ENCODE results near the gene GPC1. TPM values are rescaled to one million over a fixed set of nuclear protein-coding genes. Genes with fewer than 3 reads are reported as not detected.

Gene GPC1
- total and polyA plus RNA-seq, 2 of the 13 experiments (the other 11 are each of a cell fraction or from before 2014, with no cell fraction given): 4.0 to 5.5 TPM

DNA sequence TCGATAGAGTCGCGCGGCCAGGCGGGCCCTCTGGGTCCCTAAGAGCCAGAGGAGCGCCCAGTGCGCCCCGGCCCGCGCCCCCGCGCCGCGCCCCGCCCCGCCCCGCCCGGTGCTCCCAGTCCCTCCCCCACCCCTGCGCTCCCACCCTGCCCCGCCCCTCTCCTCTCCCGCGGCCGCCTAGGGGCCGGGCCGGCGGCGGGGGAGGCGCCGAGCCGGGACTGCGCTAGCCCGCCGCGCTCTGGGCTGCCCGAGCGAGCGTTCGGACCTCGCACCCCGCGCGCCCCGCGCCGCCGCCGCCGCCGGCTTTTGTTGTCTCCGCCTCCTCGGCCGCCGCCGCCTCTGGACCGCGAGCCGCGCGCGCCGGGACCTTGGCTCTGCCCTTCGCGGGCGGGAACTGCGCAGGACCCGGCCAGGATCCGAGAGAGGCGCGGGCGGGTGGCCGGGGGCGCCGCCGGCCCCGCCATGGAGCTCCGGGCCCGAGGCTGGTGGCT lies at the start of gene GPC1 (continued):
- TF ChIP-seq SKIL (CRISPR knock-in tag; IDR thresholded peaks at IDR 0.05; ENCODE audit: borderline replicate concordance) (no peak), RNF2 (conservative IDR thresholded peaks at IDR 0.05; ENCODE audit: low read depth) (peak; percentile 63), ZBTB43 (CRISPR knock-in tag; conservative IDR thresholded peaks at IDR 0.05) (no peak), ZNF234 (CRISPR knock-in tag; conservative IDR thresholded peaks at IDR 0.05) (no peak), ZNF547 (CRISPR knock-in tag; IDR thresholded peaks at IDR 0.05) (no peak), MED8 (CRISPR knock-in tag; IDR thresholded peaks at IDR 0.05; ENCODE audit: insufficient replicate concordance) (no peak), PTBP1 (IDR thresholded peaks at IDR 0.05; ENCODE audit: low read depth, low read length, poor library complexity, severe bottlenecking) (no peak), ZNF44 (CRISPR knock-in tag; IDR thresholded peaks at IDR 0.05) (no peak), RAD21 (CRISPR knock-in tag; IDR thresholded peaks at IDR 0.05) (no peak), ZNF446 (CRISPR knock-in tag; IDR thresholded peaks at IDR 0.05) (no peak), HNRNPLL (IDR thresholded peaks at IDR 0.05; ENCODE audit: low read depth, low read length, poor library complexity, severe bottlenecking) (peak; percentile 86), ZNF180 (CRISPR knock-in tag; IDR thresholded peaks at IDR 0.05; ENCODE audit: borderline replicate concordance, low read depth) (no peak), SALL1 (CRISPR knock-in tag; IDR thresholded peaks at IDR 0.05) (no peak), ADNP (CRISPR knock-in tag; IDR thresholded peaks at IDR 0.05) (no peak), SRY (CRISPR knock-in tag; IDR thresholded peaks at IDR 0.05) (no peak), E2F5 (CRISPR knock-in tag; conservative IDR thresholded peaks at IDR 0.05) (0 out of 2 replicates have a peak, but pooled peaks have one; percentile 24), RBFOX2 (IDR thresholded peaks at IDR 0.05; ENCODE audit: low read depth, low read length) (peak; percentile 28; the same call in 1 of the 2 replicates), ZNF350 (CRISPR knock-in tag; IDR thresholded peaks at IDR 0.05; ENCODE audit: borderline replicate concordance, low read depth) (no peak)
- TF ChIP-seq, protein P1, sequence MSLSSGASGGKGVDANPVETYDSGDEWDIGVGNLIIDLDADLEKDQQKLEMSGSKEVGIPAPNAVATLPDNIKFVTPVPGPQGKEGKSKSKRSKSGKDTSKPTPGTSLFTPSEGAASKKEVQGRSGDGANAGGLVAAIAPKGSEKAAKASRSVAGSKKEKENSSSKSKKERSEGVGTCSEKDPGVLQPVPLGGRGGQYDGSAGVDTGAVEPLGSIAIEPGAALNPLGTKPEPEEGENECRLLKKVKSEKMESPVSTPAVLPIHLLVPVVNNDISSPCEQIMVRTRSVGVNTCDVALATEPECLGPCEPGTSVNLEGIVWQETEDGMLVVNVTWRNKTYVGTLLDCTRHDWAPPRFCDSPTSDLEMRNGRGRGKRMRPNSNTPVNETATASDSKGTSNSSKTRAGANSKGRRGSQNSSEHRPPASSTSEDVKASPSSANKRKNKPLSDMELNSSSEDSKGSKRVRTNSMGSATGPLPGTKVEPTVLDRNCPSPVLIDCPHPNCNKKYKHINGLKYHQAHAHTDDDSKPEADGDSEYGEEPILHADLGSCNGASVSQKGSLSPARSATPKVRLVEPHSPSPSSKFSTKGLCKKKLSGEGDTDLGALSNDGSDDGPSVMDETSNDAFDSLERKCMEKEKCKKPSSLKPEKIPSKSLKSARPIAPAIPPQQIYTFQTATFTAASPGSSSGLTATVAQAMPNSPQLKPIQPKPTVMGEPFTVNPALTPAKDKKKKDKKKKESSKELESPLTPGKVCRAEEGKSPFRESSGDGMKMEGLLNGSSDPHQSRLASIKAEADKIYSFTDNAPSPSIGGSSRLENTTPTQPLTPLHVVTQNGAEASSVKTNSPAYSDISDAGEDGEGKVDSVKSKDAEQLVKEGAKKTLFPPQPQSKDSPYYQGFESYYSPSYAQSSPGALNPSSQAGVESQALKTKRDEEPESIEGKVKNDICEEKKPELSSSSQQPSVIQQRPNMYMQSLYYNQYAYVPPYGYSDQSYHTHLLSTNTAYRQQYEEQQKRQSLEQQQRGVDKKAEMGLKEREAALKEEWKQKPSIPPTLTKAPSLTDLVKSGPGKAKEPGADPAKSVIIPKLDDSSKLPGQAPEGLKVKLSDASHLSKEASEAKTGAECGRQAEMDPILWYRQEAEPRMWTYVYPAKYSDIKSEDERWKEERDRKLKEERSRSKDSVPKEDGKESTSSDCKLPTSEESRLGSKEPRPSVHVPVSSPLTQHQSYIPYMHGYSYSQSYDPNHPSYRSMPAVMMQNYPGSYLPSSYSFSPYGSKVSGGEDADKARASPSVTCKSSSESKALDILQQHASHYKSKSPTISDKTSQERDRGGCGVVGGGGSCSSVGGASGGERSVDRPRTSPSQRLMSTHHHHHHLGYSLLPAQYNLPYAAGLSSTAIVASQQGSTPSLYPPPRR (CRISPR knock-in tag; IDR thresholded peaks at IDR 0.05; ENCODE audit: borderline replicate concordance): no peak
- TF ChIP-seq, protein P2, sequence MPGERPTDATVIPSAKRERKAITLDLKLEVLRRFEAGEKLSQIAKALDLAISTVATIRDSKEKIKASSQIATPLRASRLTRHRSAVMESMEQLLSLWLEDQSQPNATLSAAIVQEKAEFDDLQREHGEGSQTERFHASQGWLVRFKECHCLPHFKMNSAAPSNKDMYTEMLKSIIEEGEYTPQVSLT (CRISPR knock-in tag; IDR thresholded peaks at IDR 0.05; ENCODE audit: borderline replicate concordance, low read depth): no peak
